Dermis lymphatic vessel endothelial cell (primary cell): ENCODE data around the gene GYPC. TPM values are rescaled to one million over a fixed set of nuclear protein-coding genes. Genes with fewer than 3 reads are reported as not detected.

ENCODE experiments used
- total RNA-seq: library from RNA; depleted of rRNA; stranded (reverse); fragments of >200 nt; gene quantifications from 2 replicates; pipeline ENCODE4 v1.2.1, GENCODE V29; 2014

The GYPC gene
- 469 and 559 TPM in 2 replicates for total RNA-seq

DNA sequence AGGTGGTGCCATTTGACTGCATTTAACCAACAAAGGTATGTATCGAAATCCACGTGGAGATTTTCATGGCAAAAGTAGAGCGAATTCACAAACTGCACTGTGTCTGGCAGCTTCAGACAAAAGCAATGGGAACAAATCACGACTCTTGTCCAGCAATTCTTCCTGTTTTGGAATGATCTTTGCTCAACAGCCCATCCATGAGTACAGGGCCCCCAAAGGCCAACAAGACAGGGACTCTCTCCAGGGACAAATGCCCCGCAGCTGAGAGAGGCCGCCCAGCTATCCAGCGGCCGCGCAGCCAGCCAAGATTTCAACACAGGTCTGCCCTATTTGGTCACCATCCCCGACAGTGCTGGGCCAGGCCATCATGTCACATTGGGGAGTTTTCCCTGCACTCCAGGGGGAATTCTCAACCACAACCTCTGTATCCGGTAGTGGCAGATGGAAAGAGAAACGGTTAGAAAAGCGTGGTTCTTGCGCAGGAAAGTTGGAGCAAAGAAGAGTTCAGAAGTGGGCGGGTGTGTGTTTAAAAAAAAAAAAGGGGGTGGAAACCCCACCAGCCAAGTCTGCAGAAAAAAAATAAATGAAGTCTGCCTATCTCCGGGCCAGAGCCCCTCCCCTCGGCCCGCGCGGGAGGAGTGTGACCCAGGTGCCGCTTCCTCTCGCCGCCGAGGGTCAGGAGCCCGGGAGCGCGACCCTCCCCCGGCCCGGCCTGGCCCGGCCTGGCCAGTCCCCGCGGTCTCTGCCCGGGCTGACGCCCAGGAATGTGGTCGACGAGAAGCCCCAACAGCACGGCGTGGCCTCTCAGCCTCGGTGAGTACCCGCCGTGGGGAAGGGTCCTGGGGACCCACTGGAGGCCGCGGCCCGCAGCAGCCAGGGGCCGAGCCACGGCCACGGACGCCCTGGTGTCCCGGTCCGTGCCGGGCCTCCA, at the start of gene GYPC:
TSS of gene GYPC (plus strand) at position 659 of the 931 bp plus-strand sequence. CDS start at position 765, 106 bp downstream.

Other genes starting within 250 kb of the GYPC start
- not detected in 2 replicates for gene TEX51, start 242.7 kb downstream of the GYPC start, total RNA-seq